Measurements from ENCODE around the gene PNPLA4.

Gene PNPLA4, protein sequence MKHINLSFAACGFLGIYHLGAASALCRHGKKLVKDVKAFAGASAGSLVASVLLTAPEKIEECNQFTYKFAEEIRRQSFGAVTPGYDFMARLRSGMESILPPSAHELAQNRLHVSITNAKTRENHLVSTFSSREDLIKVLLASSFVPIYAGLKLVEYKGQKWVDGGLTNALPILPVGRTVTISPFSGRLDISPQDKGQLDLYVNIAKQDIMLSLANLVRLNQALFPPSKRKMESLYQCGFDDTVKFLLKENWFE

GRCh38 chrX:7927259-7928167 lies at the start of gene PNPLA4:
PNPLA4 (minus strand) TSS chrX:7927413; CDS start chrX:7926119, 1,294 bp downstream.
- no peak for TF ChIP-seq CTCF (IDR thresholded peaks at IDR 0.05)

GRCh38 chrX:7972586-7972985 lies 45.4 kb upstream of the PNPLA4 start:
- no peak for TF ChIP-seq CTCF (IDR thresholded peaks at IDR 0.05)

- TF ChIP-seq CTCF (IDR thresholded peaks at IDR 0.05) = no peak
Observed at GRCh38 chrX:7970428-7970827, 43.2 kb upstream of the PNPLA4 start.

GRCh38 chrX:7965436-7965835 lies 38.2 kb upstream of the PNPLA4 start:
- no peak for TF ChIP-seq CTCF (IDR thresholded peaks at IDR 0.05)

- no peak for TF ChIP-seq CTCF (IDR thresholded peaks at IDR 0.05)
Observed at GRCh38 chrX:7960246-7960645, 33.0 kb upstream of the PNPLA4 start.

- TF ChIP-seq CTCF (IDR thresholded peaks at IDR 0.05) = no peak
Observed at GRCh38 chrX:7953446-7953845, 26.2 kb upstream of the PNPLA4 start.

GRCh38 chrX:7950865-7951264 lies 23.7 kb upstream of the PNPLA4 start:
- no peak for TF ChIP-seq CTCF (IDR thresholded peaks at IDR 0.05)

Data from LNCAP (cell line).